SK-N-SH (cell line): Measurements from ENCODE around the gene SESN1.

Experiments
- FOXJ3 ChIP-seq: sonication (generic); formaldehyde crosslinking; IDR thresholded peaks from 2 replicates; pipeline ENCODE4 v1.5.1; 2020; ENCODE audit warnings: mild to moderate bottlenecking, missing genetic modification reagents
- SMC3 ChIP-seq: IDR thresholded peaks from 2 replicates; pipeline ENCODE4 v1.6.1; 2012; ENCODE audit warnings: low read depth, low read length, improper control_type of control experiment
- TF ChIP-seq, protein P1 (sequence below): fragments of 150-350 bp; IDR thresholded peaks from 2 replicates; pipeline ENCODE4 v1.6.1; 2017; ENCODE audit warnings: antibody characterized with exemption, low read length, low read depth, borderline replicate concordance
- TF ChIP-seq, protein P2 (sequence below): IDR thresholded peaks from 2 replicates; pipeline ENCODE4; 2012
- TF ChIP-seq, protein P3 (sequence below): fragments of 200-600 bp; sonication (generic); IDR thresholded peaks from 2 replicates; pipeline ENCODE4 v1.6.1; 2017; ENCODE audit warnings: antibody characterized with exemption, mild to moderate bottlenecking, moderate library complexity

DNA sequence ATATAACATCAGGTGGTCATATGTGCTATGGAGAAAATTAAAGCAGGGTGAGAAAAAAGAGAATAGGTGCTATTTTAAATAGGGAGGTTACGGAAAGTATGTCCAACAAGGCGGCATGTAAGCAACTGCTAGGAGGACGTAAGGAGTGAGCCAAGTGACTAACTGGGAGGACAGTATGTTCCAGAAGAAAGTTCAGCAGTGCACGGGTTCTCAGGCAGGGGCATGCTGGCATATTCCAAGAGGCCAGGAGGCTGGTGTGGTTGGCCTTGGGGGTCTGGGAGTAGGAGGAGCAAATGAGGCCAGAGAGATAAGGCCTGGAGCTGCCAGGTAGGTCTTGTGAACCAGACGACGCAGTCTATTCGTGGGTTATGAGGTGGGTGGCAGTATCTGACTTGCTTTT lies 134.0 kb downstream of the SESN1 start:
- TF ChIP-seq FOXJ3 (CRISPR knock-in tag) (no peak), SMC3 (no peak)
- TF ChIP-seq, protein P1, sequence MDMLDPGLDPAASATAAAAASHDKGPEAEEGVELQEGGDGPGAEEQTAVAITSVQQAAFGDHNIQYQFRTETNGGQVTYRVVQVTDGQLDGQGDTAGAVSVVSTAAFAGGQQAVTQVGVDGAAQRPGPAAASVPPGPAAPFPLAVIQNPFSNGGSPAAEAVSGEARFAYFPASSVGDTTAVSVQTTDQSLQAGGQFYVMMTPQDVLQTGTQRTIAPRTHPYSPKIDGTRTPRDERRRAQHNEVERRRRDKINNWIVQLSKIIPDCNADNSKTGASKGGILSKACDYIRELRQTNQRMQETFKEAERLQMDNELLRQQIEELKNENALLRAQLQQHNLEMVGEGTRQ: no peak
- TF ChIP-seq, protein P2, sequence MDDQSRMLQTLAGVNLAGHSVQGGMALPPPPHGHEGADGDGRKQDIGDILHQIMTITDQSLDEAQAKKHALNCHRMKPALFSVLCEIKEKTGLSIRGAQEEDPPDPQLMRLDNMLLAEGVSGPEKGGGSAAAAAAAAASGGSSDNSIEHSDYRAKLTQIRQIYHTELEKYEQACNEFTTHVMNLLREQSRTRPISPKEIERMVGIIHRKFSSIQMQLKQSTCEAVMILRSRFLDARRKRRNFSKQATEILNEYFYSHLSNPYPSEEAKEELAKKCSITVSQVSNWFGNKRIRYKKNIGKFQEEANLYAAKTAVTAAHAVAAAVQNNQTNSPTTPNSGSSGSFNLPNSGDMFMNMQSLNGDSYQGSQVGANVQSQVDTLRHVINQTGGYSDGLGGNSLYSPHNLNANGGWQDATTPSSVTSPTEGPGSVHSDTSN: no peak
- TF ChIP-seq, protein P3, sequence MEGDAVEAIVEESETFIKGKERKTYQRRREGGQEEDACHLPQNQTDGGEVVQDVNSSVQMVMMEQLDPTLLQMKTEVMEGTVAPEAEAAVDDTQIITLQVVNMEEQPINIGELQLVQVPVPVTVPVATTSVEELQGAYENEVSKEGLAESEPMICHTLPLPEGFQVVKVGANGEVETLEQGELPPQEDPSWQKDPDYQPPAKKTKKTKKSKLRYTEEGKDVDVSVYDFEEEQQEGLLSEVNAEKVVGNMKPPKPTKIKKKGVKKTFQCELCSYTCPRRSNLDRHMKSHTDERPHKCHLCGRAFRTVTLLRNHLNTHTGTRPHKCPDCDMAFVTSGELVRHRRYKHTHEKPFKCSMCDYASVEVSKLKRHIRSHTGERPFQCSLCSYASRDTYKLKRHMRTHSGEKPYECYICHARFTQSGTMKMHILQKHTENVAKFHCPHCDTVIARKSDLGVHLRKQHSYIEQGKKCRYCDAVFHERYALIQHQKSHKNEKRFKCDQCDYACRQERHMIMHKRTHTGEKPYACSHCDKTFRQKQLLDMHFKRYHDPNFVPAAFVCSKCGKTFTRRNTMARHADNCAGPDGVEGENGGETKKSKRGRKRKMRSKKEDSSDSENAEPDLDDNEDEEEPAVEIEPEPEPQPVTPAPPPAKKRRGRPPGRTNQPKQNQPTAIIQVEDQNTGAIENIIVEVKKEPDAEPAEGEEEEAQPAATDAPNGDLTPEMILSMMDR: no peak
